ENCODE results near the gene GPR34.
"Not testable (repeated sequence)": the region's sequence is repeated elsewhere in the genome, so short reads cannot be mapped to it uniquely, and the experiment has no call there.

Gene GPR34

DNA sequence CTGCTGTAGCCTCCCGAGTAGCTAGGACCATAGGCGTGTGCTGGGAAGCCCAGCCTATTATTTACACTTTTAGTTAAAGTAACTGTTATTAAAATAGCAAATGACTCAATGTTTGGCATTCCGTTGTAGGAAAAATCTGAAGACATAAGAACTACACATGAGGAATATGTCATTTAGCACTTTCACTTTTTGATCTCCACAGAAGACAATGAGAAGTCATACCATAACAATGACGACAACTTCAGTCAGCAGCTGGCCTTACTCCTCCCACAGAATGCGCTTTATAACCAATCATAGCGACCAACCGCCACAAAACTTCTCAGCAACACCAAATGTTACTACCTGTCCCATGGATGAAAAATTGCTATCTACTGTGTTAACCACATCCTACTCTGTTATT, 6.7 kb downstream of the GPR34 start:
- no peak for DNase-seq (ENCODE audit: low spot score)

DNA sequence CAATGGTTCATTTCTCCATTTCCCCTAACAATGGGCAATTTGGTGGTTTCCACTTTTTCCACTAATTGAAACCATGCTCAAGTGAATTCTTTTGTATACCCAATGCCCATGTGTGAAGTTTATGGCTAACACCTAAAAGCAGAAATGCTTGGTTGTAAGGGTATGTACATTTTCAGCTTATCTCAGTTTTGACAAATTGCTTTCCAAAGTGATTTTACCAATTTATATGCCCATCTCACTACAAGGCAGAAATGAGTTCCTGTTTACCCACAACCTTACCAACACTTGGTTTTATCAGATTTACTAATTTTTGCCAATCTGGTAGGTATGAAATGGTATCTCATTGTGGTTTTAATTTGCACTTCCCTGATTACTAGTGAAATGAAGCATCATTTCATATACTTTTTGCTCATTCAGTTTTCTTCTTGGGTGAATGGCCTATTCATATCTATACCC, 14.8 kb downstream of the GPR34 start:
- DNase-seq (ENCODE audit: low spot score): no peak

- no peak for DNase-seq (ENCODE audit: low spot score)
These were observed 16.3 kb downstream of the GPR34 start for GRCh38 chrX:41705042-41705441.

DNA sequence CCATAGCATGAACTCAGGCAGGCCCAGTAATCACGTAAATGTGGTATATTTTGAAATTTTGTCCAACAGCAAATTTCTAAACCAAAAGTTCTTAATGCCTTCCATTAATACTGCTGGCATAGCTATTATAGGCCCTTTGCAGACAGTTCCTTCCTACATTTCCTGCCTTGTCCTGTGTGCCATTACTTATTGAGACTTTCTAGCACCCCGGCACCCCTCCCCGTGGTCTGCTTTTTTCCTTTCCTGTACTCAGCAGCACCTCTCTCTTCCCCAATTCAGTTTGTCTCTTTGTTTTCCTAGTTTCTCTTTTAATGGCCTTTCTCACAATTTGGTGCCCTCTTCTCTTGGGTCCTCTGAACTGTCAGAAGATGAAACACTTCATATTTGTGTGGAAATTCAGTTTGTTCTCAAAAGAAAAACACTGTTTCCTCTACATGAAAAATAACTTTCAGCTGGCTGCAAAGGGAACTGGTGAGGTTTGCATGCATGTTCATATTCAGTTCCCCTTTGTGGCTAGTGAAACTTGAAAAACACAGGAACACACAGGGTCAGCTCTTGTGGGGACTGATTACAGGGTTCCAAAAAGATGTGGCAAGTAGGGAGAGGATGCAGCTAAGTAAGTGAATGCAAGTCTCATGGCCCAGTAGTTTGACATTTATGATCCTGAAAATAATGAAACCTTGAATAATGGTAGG, 17.1 kb downstream of the GPR34 start:
- no peak for DNase-seq (ENCODE audit: low spot score)

DNA sequence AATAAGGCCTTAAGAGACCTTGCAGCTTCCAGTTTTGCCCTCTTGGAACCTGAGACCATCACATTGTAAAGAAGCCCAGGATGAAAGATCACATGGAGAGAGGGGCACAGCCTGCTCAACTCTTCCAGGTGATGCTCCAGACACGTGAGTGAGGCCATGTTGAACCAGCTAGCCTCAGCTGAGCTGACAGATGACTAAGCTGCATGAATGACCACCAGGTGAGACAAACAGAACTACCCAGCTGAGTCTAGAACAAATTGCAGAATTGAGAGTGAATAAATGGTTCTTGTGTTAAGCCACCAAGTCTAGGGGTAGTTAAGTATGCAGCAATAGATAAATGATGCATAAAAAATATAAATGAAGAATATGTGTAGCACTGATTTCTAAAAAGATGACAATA, 18.4 kb downstream of the GPR34 start:
- DNase-seq (ENCODE audit: low spot score): no peak

DNA sequence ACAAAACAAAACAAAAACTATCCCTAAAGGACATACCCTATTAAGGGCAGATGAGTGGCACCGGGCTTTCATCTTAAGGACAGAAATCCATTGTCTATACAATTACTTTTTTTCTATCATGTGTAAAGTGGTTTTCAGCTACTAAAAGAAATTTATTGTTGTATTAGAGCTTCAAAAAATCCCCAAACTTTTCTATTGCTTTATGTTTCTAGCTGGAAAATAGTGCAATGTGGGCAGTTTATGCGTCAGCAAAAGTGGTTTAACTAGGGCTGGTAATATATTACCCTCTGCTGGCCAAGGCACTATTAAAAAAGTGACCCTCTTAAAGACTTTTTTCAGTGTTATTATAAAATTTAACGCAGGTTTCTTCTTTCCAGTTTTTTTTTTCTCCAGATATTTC, 19.7 kb downstream of the GPR34 start:
- no peak for DNase-seq (ENCODE audit: low spot score)

DNA sequence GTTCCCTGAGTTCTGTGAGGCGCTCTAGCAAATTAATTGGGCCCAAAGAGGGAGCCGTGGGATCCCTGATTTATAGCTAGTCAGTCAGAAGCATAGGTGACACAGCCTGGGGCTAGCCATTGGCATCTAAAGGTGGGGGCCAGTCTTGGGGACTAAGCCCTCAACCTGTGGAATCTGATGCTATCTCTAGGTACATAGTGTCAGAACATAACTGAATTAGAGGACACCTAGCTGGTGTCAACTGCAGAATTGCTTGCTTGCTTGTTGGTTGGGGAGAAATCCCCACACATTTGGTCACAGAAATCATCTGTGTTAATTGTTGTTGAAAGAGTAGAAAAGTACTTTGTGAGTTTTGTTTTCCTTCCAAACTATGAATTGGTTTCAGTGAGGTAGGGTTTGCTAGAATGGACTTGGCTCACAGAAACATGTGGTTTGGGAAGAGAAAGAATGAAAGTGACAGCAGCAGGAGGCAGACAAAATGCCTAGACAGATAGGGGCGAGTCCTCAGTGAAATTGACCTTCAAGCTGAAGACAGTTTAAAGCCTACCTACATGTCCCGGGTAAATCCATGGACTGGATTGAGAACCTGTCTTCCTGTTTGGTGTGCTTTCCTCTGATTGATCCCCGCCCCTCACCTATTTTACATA, 22.4 kb downstream of the GPR34 start:
- DNase-seq (ENCODE audit: low spot score): no peak

- DNase-seq (ENCODE audit: low spot score): no peak
These were observed 27.4 kb downstream of the GPR34 start for GRCh38 chrX:41716222-41716621.

- no peak for DNase-seq (ENCODE audit: low spot score)
These were observed 28.1 kb downstream of the GPR34 start for GRCh38 chrX:41716767-41717473.

DNA sequence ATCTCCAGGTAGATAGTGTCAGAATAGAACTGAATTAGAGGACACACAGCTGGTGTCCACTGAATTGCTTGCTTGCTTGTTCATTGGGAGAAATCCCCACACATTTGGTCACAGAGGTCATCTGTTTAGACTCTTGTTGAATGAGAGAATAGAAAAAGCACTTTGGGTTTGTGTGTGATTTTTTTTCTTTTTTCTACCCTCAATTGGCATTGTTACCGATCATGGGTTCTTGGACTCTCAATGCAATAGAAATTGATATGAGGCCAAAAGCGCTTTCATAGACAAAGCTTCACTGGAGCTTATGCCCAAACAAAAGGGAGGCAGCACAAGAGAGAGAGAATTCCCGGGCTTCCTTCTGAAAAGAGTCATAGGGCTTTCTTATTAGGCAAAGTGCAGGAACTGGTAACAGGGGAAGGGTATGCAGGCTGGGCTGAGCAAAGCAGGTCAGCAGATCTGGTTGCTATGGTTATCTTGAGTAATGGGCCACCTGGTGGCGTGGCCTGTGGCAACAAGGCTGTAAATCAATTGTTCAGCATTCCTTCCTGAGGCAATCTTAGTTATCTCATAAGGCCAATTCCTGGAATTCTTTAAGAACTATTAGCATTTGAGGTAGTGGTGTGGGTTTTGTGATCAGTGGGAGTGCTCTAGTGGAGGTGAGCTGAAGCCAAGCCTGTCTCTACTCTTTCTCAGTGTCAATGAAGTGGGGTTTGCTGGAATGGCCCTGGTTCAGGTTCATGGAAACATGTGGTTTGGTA, 29.9 kb downstream of the GPR34 start:
- DNase-seq (ENCODE audit: low spot score): no peak

- not testable (repeated sequence) for DNase-seq (ENCODE audit: low spot score)
These were observed 30.8 kb downstream of the GPR34 start for GRCh38 chrX:41719610-41720009.

DNA sequence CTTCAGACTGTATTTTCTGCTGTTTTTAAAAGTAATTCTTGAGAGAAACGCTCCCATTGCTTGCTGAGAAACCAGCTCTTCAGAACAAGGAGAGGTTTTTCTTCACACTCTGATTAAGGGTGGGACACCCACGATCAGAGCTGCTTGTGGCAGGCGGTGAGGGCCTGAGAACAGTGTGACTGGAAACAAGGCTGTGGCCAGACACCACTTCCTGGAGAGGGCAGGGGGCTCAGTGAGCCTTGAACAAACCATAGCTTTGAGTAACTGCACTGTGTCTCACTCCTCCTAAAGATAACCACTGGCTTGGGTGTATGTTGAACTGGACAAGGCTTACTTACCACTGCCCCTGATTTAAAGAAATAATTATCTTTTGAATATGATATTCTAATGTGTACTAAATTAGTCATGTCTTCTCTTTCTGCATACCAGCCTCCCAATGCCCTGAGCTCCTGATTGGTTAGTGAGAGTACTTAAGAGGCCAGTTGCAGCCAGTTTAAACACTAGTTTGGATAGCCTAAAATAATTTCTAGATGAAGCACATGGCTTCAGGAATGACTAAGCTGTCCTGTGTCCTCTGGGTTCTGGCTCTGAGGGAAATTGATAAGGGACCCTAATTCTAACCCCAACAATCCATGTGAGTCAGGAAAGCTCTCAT, 31.5 kb downstream of the GPR34 start:
- no peak for DNase-seq (ENCODE audit: low spot score)

DNA sequence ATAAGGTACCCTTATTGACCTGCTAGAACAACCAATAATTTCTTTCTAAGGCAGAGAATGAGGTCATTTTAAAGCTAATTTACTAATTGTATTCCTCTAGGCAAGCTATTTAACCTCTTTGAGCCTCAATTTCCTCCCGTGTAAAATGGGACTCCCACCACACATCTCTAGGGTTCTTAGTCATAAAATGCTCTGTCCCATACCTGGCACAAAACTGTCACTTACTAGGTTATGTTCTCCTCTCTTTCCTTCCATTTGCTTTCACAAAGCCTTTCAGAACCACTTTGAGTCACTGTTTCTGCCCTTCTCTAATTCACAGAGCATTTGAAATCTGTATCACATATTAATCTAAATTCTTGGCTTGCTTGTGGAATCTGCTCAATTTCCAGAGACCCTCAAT, 32.8 kb downstream of the GPR34 start:
- DNase-seq (ENCODE audit: low spot score): no peak

DNA sequence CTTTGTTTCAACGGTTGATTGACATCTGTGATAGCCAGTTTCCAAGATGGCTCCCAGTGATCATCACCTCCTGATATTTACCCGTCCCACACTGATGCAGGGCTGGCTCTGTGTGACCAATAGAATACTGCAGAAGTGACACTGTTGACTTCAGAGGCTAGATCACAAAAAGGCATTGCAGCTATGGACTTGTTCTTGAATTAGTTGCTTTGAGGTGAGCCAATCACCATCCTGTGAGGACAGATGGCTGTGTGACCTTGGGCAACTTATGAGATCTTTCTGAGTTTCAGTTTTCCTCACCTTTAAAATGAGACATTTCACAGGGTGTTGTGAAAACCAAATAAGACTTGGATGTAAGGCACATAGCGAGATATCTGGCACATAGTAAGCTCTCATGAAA, 33.4 kb downstream of the GPR34 start:
- DNase-seq (ENCODE audit: low spot score): no peak

GRCh38 chrX:41722816-41723618, 34.2 kb downstream of the GPR34 start:
- no peak for DNase-seq (ENCODE audit: low spot score)

GRCh38 chrX:41723826-41724225, 35.1 kb downstream of the GPR34 start, which contains the start of gene GPR82:
Gene GPR82, plus strand, starts transcription at chrX:41724181. Its CDS starts 2,846 bp downstream, at chrX:41727027.
- DNase-seq (ENCODE audit: low spot score): no peak

GRCh38 chrX:41728125-41728524, 39.4 kb downstream of the GPR34 start:
- no peak for DNase-seq (ENCODE audit: low spot score)

GRCh38 chrX:41730081-41730480, 41.3 kb downstream of the GPR34 start:
- no peak for DNase-seq (ENCODE audit: low spot score)

- no peak for DNase-seq (ENCODE audit: low spot score)
These were observed 43.5 kb downstream of the GPR34 start for GRCh38 chrX:41732260-41732659.

DNA sequence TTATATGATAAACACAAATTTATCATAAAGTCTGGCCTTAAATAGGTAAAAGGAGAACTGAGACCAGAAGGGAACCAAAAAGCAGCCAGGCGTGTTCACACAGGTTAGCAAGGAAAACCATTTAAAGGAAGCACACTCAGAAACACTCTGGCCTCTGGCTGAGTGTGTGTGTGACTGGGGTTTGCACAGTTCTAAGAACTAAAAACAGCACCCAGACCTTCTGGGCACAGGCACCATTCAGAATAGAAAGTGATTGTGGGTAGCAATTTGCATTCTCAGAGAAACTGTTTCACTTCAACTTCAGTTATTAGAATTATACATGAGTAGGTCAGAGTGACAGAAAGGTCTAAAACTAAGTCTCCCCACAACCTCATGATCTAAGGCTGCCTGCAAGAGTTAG, 45.2 kb downstream of the GPR34 start:
- DNase-seq (ENCODE audit: low spot score): no peak

- DNase-seq (ENCODE audit: low spot score): peak; percentile 24
These were observed 45.8 kb downstream of the GPR34 start for GRCh38 chrX:41734530-41734929.
